MCF 10A (cell line): ENCODE data around the gene CDKL2. TPM values are rescaled to one million over a fixed set of nuclear protein-coding genes. Genes with fewer than 3 reads are reported as not detected.

Experiments used
- BruUV-seq: library from RNA; stranded (reverse); fragments of 400-500 nt; replicated peaks from 2 replicates; lab custom pipeline; 2021; lab: Mats Ljungman, UMichigan
- CTCF ChIA-PET: fragments of 300-600 bp; sonication (Branson Sonifier 250); formaldehyde crosslinking; extraction: SDS; loops from one replicate; lab custom pipeline; 2021; ENCODE audit warnings: antibody characterized with exemption, inconsistent platforms; lab: Yijun Ruan, JAX
- POLR2A ChIA-PET: fragments of 300-600, 350-650 bp; sonication (Branson Sonifier 250); formaldehyde crosslinking; extraction: SDS; loops from one replicate; lab custom pipeline; 2020; ENCODE audit warnings: antibody characterized with exemption, inconsistent platforms; lab: Yijun Ruan, JAX
- DNase-seq: peaks from one replicate; pipeline ENCODE4 v3.0.0-alpha.2; 2018; ENCODE audit not compliant: unreplicated experiment
- H3K27ac Mint-ChIP-seq: one replicate; pipeline ENCODE4 v1.8.0; 2022; ENCODE audit warnings: mild to moderate bottlenecking, low read depth, mixed read lengths; ENCODE audit not compliant: unreplicated experiment
- H3K27me3 Mint-ChIP-seq: one replicate; pipeline ENCODE4 v1.8.0; 2022; ENCODE audit warnings: mixed read lengths; ENCODE audit not compliant: insufficient read depth, unreplicated experiment
- H3K36me3 Mint-ChIP-seq: one replicate; pipeline ENCODE4 v1.8.0; 2022; ENCODE audit warnings: mild to moderate bottlenecking, moderate library complexity, mixed read lengths; ENCODE audit not compliant: insufficient read depth, unreplicated experiment
- H3K4me1 Mint-ChIP-seq: one replicate; pipeline ENCODE4 v1.8.0; 2022; ENCODE audit warnings: mixed read lengths; ENCODE audit not compliant: insufficient read depth, unreplicated experiment
- H3K4me3 Mint-ChIP-seq: one replicate; pipeline ENCODE4 v1.8.0; 2022; ENCODE audit warnings: mild to moderate bottlenecking, moderate library complexity, mixed read lengths; ENCODE audit not compliant: unreplicated experiment
- H3K9me3 Mint-ChIP-seq: one replicate; pipeline ENCODE4 v1.8.0; 2022; ENCODE audit warnings: mixed read lengths; ENCODE audit not compliant: unreplicated experiment
- intact Hi-C: fragments of 100-400 bp; cut with micrococcal nuclease; formaldehyde crosslinking; loops from 2 replicates; pipeline ENCODE4 v1.14.1; 2022
- total RNA-seq: library from RNA; stranded (reverse); gene quantifications from 2 replicates; pipeline ENCODE4 v1.2.3, GENCODE V29; 2022
- TF ChIP-seq, protein P1 (sequence below): fragments of 200-600 bp; IDR thresholded peaks from one replicate; pipeline ENCODE4 v1.8.0; 2022; ENCODE audit warnings: antibody characterized with exemption, mild to moderate bottlenecking; ENCODE audit not compliant: unreplicated experiment

Gene CDKL2
- total RNA-seq, 1 experiment from 2014 or later = 0.42 TPM

- DNase-seq = no peak
- Mint-ChIP-seq H3K9me3 (no peaks in the 10 kb centered on the region), H3K4me1 (no peaks in the 10 kb centered on the region), H3K4me3 (no peak overlapping the region), H3K27me3 (no peaks in the 10 kb centered on the region), H3K36me3 (no peaks in the 10 kb centered on the region), H3K27ac (no peak overlapping the region)
- intact Hi-C loops = no loop called here
- CTCF ChIA-PET = interaction anchor here (0.6 to 1.0 kb wide), 2 partner anchors 172 to 281 kb away, joined by 3 to 4 read pairs; no protein-coding TSS in a partner anchor
- POLR2A ChIA-PET = interaction anchor here (0.6 kb wide), 1 partner anchor 271 kb away, joined by 3 read pairs; no protein-coding TSS in a partner anchor
- TF ChIP-seq, protein P1, sequence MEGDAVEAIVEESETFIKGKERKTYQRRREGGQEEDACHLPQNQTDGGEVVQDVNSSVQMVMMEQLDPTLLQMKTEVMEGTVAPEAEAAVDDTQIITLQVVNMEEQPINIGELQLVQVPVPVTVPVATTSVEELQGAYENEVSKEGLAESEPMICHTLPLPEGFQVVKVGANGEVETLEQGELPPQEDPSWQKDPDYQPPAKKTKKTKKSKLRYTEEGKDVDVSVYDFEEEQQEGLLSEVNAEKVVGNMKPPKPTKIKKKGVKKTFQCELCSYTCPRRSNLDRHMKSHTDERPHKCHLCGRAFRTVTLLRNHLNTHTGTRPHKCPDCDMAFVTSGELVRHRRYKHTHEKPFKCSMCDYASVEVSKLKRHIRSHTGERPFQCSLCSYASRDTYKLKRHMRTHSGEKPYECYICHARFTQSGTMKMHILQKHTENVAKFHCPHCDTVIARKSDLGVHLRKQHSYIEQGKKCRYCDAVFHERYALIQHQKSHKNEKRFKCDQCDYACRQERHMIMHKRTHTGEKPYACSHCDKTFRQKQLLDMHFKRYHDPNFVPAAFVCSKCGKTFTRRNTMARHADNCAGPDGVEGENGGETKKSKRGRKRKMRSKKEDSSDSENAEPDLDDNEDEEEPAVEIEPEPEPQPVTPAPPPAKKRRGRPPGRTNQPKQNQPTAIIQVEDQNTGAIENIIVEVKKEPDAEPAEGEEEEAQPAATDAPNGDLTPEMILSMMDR = no peak
- BruUV-seq = no TSS peak
Observed at GRCh38 chr4:75566911-75567310, 63.4 kb downstream of the CDKL2 start.

- Mint-ChIP-seq H3K27ac (no peak overlapping the region), H3K27me3 (no peaks in the 10 kb centered on the region), H3K4me3 (no peak overlapping the region), H3K4me1 (no peaks in the 10 kb centered on the region), H3K9me3 (no peaks in the 10 kb centered on the region), H3K36me3 (no peaks in the 10 kb centered on the region)
- ChIA-PET POLR2A (no interaction called here), CTCF (no interaction called here)
- DNase-seq = no peak
- no TSS peak for BruUV-seq
- intact Hi-C loops = no loop called here
- TF ChIP-seq, protein P1 = no peak
Observed at GRCh38 chr4:75565481-75565880, 64.8 kb downstream of the CDKL2 start.

DNA sequence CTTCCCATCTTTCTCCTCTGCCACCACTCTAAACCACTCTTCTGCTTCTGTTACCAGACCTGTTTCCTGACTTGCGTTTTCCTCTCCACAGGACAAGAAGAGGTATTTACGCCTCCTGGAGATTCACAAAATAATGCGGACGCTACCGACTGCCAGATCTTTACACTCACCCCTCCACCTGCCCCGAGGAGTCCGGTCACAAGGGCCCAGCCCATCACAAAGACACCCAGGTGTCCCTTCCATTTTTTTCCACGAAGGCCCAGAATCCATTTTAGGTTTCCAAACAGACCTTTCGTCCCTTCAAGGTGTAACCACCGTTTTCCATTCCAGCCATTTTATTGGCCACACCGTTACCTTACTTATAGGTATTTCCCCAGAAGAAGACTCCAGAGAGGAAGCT, 66.3 kb downstream of the CDKL2 start:
- TF ChIP-seq, protein P1 = no peak
- Mint-ChIP-seq H3K4me3 (no peak overlapping the region), H3K9me3 (no peaks in the 10 kb centered on the region), H3K27ac (no peak overlapping the region), H3K36me3 (no peaks in the 10 kb centered on the region), H3K27me3 (no peaks in the 10 kb centered on the region), H3K4me1 (no peaks in the 10 kb centered on the region)
- POLR2A ChIA-PET = interaction anchor here (0.7 kb wide), 1 partner anchor 51 kb away, joined by 3 read pairs; no protein-coding TSS in a partner anchor
- DNase-seq = no peak
- intact Hi-C loops = no loop called here
- CTCF ChIA-PET = no interaction called here
- no TSS peak for BruUV-seq

DNA sequence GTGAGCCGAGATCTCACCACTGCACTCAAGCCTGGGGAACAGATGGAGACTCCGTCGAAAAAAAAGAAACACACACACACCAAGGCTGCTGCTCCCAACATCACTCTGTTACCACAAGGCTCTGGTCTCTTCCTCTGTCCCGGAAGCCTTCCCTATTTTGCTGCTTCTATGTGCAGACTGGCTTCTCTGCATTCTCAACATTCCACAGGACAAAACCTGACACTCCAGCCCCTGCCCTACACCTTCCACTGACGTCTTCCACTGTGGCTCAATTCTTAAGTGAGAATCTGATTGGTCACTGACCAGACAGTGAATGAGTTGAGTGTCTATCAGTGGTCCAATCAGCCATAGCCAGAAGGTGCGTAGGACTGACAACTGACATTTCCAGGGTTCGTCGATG, 68.5 kb downstream of the CDKL2 start:
- ChIA-PET POLR2A (no interaction called here), CTCF (interaction anchor here (1.2 kb wide), 1 partner anchor 287 kb away, joined by 4 read pairs; no protein-coding TSS in a partner anchor)
- Mint-ChIP-seq H3K27ac (no peak overlapping the region), H3K9me3 (no peaks in the 10 kb centered on the region), H3K4me1 (no peaks in the 10 kb centered on the region), H3K36me3 (no peaks in the 10 kb centered on the region), H3K4me3 (no peak overlapping the region), H3K27me3 (no peaks in the 10 kb centered on the region)
- TF ChIP-seq, protein P1 = no peak
- no peak for DNase-seq
- intact Hi-C loops = no loop called here
- no TSS peak for BruUV-seq
